Ammon's horn (tissue), 1 donor: ENCODE measurements around the gene PRKCH.

Experiments used
- DNase-seq: peaks from one replicate; pipeline ENCODE4 v3.0.0-alpha.2; 2016; ENCODE audit warnings: low spot score

The PRKCH gene

GRCh38 chr14:61569308-61569707 is 247.9 kb downstream of the PRKCH start:
- no peak for DNase-seq

GRCh38 chr14:61569812-61570548 is 248.6 kb downstream of the PRKCH start:
- no peak for DNase-seq

- DNase-seq, result no peak
Observed at GRCh38 chr14:61570549-61571290, 249.3 kb downstream of the PRKCH start.

DNA sequence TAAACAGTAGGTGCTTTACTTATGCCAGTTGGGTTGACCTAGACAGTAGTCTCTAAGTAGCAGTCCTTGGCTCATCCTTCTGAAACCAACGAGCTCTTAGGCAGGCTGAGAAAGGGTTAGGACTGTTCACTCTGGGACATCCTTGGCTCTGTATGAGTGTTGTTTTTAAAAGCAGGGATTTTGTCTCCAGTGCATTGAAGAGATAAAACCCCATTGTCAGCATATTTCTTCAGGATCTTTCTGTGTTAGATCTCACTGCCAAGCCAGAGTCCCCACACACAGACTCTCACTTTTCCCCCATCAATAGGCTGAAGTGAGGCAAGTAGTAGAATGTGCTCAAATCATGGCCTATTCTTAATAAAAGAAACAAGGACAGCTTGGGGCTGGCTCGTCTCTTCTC is 250.5 kb downstream of the PRKCH start:
- DNase-seq, result no peak

- no peak for DNase-seq
Observed at GRCh38 chr14:61573321-61573720, 251.9 kb downstream of the PRKCH start.

DNA sequence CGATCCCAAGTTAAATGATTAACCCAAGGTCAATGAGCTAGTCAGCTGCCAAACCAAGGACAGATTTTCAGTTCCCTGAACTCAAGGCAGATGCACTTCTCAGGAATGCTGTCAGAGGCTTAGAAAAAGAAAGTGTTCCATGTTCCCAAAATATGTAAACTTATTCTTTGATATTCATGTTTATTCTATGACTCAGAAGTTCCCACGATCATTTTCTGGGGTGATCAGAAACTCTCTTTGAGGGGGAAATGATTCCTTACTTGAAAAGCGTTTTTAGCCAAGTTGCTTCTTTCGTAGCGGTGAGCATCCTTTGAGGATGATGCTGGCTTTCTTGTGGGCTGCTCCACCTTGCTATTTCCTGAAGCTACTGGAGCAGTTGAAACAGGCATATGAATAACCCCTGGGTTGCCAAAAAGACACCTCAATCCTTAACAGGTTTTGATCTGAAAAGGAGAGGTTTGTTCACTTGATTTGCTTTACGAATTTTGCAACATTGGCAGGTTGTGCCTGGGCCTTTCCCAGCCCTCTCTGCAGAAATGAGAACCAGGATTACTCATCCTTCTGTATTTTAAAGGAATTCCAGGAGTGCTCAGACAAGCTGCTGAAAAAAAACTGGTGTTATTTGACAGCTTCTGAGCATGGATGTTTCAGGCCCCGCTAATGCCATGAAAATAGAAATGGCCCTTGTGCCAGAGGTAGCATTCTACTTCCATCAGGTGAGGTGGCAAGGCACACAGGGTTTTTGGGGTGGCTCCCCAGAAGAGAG is 252.6 kb downstream of the PRKCH start:
- DNase-seq, result no peak

DNA sequence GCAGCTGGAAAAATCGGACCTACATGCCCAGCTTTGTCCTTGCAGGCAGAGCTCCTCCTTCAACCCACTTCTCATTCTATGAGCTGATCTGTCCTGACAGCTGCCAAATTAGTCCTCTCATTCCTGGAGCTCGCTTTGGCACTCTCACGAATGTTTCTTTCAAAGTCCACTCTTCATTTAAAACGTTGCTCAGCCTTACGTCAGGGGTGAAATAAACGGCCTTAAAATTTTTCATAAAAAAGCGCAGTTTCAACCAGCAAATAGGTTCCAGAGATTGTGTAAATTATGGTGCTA is 253.1 kb downstream of the PRKCH start:
- peak; percentile 43 for DNase-seq

GRCh38 chr14:61575126-61575525 is 253.7 kb downstream of the PRKCH start:
- no peak for DNase-seq

DNA sequence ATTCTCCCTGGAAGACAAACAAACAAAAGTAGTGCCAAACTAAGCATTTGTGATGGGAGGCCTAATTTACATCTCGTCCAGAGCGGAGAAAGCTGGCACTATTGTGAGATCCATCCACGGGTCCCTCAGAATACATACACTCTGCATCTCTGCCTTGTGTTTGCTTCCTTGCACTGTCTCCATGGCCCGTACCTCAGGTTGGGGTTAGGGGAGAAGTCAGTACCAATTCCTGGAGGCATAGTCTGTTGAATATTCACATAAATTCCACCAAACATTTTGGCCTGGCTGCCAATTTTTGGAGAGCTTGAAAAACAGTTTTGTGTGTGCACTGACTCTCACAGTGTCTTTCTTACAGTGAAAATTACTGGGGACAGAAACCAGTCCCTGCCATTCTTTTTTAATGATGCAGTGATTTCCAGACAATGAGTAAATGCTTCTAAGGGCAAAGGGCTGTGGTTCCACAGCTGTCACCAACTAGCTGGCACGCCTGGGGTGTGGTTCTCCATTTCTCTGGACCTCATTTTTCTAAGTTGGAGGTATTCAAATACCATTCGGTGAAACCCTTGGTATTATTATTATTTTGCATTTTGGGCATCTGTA is 254.3 kb downstream of the PRKCH start:
- DNase-seq, result no peak

- DNase-seq, result no peak
Observed at GRCh38 chr14:61577506-61577931, 256.1 kb downstream of the PRKCH start.

- no peak for DNase-seq
Observed at GRCh38 chr14:61578745-61579144, 257.4 kb downstream of the PRKCH start.

- no peak for DNase-seq
Observed at GRCh38 chr14:61581340-61581739, 260.0 kb downstream of the PRKCH start.

DNA sequence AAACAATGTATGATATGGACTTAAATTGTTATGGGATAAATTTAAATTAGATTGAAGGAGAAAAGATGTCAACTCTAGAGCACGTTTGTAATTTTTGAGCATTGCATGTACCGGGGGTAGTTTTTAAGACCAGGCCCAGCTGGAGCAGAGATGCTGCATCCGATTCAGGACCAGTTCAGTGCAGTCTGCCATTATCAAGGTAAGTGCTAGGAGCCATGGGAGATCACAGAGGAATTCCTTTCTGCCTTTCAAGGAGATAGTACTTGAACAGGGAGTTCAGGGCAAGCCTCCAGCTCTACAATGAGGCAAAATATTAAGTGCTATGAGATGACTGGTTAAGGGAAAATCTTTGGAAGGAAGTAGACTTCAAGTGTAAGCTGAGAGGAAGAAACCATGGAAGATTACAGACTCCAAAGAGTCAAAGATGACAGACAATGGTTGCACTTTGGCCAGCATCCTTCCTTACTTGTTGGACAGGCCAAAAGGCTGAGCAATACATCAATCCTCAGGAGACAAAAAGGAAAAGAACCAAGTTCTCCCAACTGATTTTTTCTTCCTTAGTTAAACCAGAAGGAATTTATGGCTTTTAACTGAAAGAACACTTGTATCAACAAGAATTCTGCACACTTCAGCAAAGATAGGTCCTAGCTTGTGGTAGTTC is 260.7 kb downstream of the PRKCH start:
- no peak for DNase-seq

DNA sequence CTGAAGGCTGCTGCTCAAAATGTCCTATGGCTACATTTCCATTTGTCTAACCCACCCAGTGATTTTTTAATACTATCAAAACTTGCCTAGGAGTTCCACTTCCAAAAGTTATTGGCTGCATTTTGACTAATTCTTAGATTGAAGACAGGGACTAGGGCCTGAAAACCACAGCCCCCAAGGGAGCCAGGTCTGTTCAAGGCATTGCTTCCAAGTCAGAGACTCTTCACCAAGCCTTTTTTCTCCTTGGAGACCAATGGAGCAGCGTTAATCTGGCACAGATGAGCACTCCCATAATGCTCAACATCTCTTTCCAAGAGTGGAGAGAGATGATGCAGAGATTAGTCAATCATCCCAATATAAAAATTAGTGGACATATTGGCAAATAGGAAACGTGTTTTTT is 261.4 kb downstream of the PRKCH start:
- DNase-seq, result no peak

DNA sequence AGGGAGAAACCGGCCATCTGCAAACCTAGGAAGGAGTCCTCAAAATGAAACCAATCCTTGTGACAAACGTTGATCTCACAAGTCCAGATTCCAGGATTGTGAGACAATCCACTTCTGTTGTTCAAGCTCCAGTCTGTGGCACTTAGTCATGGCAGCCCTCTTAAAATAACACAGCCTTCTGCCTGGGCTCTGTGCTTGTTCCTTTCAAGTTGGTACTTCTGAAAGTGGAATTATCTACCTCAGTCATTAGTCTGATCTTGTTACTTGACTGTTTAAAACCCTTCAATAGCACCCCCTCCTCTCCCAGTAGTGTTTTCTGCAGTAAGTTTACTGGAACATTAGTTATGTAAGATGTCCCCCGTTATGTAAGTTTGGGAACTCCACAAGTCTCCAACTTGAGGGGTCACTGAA is 263.0 kb downstream of the PRKCH start:
- DNase-seq, result no peak

GRCh38 chr14:61585598-61586543 is 264.5 kb downstream of the PRKCH start:
- peak; percentile 42 for DNase-seq

DNA sequence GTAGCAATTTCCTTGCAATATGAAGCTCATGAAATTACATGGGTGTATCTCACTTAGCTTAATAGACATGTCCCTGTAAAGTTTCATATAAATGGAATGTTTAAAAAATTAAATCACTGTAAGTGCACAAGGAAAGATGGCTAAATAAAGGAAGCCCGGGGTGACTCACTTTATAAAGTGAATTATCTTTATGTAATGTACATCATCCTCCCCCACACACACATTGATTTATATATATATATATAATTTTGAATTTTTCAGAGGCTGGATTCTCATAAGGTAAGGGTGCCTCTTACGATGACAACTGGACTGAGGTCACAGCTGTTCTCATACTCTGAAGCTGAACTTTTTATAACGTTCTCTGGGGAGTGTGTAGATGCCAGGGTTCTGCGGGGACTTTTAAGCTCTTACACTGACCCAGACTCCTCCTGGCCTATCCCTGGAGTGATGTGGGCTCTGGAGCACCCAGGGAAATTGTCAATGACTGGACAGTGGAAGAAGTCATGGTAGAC is 265.2 kb downstream of the PRKCH start:
- no peak for DNase-seq

DNA sequence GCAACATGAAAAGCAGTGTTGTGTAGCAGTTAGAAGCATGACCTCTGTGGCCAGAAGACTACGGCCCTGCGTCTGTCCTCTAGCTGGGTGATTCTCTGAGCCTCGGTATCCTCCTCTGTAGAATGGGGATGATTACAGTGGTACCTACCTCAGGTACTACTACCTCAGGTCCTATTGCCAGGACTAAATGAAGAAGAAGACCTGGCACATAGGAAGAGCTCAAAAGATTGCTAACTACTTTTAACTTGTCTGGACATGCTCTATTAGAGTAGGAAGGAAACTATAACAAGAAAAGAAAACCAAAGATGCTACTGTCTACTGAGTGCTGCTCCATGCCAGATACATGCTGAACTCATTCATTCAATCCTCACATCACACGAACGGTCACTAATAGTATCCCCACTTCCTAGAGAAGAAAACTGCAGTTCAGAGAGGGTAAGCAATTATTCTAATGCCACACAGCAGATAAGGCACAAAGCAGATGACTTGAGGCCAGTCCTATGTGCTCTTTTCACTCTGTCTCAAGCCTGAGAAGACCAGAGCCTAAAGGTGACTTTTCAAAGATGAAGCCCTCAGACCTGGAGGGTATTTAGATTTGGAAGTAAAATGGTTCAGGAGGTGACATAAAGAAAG is 265.8 kb downstream of the PRKCH start:
- DNase-seq, result no peak

- DNase-seq, result no peak
Observed at GRCh38 chr14:61588419-61588901, 267.1 kb downstream of the PRKCH start.
